MCF 10A (cell line): ENCODE data around the gene ZFP69B. TPM values are rescaled to one million over a fixed set of nuclear protein-coding genes. Genes with fewer than 3 reads are reported as not detected.

ENCODE experiments used
- BruUV-seq: library from RNA; stranded (reverse); fragments of 400-500 nt; replicated peaks from 2 replicates; lab custom pipeline; 2021; lab: Mats Ljungman, UMichigan
- CTCF ChIA-PET: fragments of 300-600 bp; sonication (Branson Sonifier 250); formaldehyde crosslinking; extraction: SDS; loops from one replicate; lab custom pipeline; 2021; ENCODE audit warnings: antibody characterized with exemption, inconsistent platforms; lab: Yijun Ruan, JAX
- POLR2A ChIA-PET: fragments of 300-600, 350-650 bp; sonication (Branson Sonifier 250); formaldehyde crosslinking; extraction: SDS; loops from one replicate; lab custom pipeline; 2020; ENCODE audit warnings: antibody characterized with exemption, inconsistent platforms; lab: Yijun Ruan, JAX
- DNase-seq: peaks from one replicate; pipeline ENCODE4 v3.0.0-alpha.2; 2018; ENCODE audit not compliant: unreplicated experiment
- H3K27ac Mint-ChIP-seq: one replicate; pipeline ENCODE4 v1.8.0; 2022; ENCODE audit warnings: mild to moderate bottlenecking, low read depth, mixed read lengths; ENCODE audit not compliant: unreplicated experiment
- H3K27me3 Mint-ChIP-seq: one replicate; pipeline ENCODE4 v1.8.0; 2022; ENCODE audit warnings: mixed read lengths; ENCODE audit not compliant: insufficient read depth, unreplicated experiment
- H3K36me3 Mint-ChIP-seq: one replicate; pipeline ENCODE4 v1.8.0; 2022; ENCODE audit warnings: mild to moderate bottlenecking, moderate library complexity, mixed read lengths; ENCODE audit not compliant: insufficient read depth, unreplicated experiment
- H3K4me1 Mint-ChIP-seq: one replicate; pipeline ENCODE4 v1.8.0; 2022; ENCODE audit warnings: mixed read lengths; ENCODE audit not compliant: insufficient read depth, unreplicated experiment
- H3K4me3 Mint-ChIP-seq: one replicate; pipeline ENCODE4 v1.8.0; 2022; ENCODE audit warnings: mild to moderate bottlenecking, moderate library complexity, mixed read lengths; ENCODE audit not compliant: unreplicated experiment
- H3K9me3 Mint-ChIP-seq: one replicate; pipeline ENCODE4 v1.8.0; 2022; ENCODE audit warnings: mixed read lengths; ENCODE audit not compliant: unreplicated experiment
- CTCF ChIP-seq: fragments of 200-600 bp; IDR thresholded peaks from one replicate; pipeline ENCODE4 v1.8.0; 2022; ENCODE audit warnings: antibody characterized with exemption, mild to moderate bottlenecking; ENCODE audit not compliant: unreplicated experiment
- intact Hi-C: fragments of 100-400 bp; cut with micrococcal nuclease; formaldehyde crosslinking; loops from 2 replicates; pipeline ENCODE4 v1.14.1; 2022
- total RNA-seq: library from RNA; stranded (reverse); gene quantifications from 2 replicates; pipeline ENCODE4 v1.2.3, GENCODE V29; 2022

ZFP69B gene
- total RNA-seq, 1 experiment from 2014 or later: 8.9 TPM

- peaks cover 12% of the 10 kb centered on the region for H3K4me1 Mint-ChIP-seq
- TSS peak; percentile 55 for BruUV-seq
- no peak for TF ChIP-seq CTCF
- POLR2A ChIA-PET: interaction anchor here (0.6 to 2.1 kb wide), 20 partner anchors 9 to 411 kb away, joined by 3 to 9 read pairs (median 4); partner anchors contain the start of genes NFYC, SMAP2, ZFP69 and ZNF684
- peaks cover 15% of the 10 kb centered on the region for H3K36me3 Mint-ChIP-seq
- H3K9me3 Mint-ChIP-seq: peaks cover 13% of the 10 kb centered on the region
- peak overlapping the region; percentile 79 for H3K4me3 Mint-ChIP-seq
- intact Hi-C loops: no loop called here
- peak; percentile 52 for DNase-seq
- CTCF ChIA-PET: interaction anchor here (0.5 to 0.7 kb wide), 5 partner anchors 8 to 1950 kb away, joined by 3 to 8 read pairs (median 3); no protein-coding TSS in a partner anchor
- no peaks in the 10 kb centered on the region for H3K27me3 Mint-ChIP-seq
- peak overlapping the region; percentile 90 for H3K27ac Mint-ChIP-seq
These were observed 390 bp downstream of the ZFP69B start for GRCh38 chr1:40450495-40451237.

GRCh38 chr1:40451238-40451585 lies 936 bp downstream of the ZFP69B start:
- Mint-ChIP-seq H3K4me3 (peak overlapping the region; percentile 79), H3K9me3 (peaks cover 10% of the 10 kb centered on the region), H3K27me3 (no peaks in the 10 kb centered on the region), H3K27ac (peak overlapping the region; percentile 90), H3K4me1 (peaks cover 12% of the 10 kb centered on the region), H3K36me3 (peaks cover 15% of the 10 kb centered on the region)
- BruUV-seq: no TSS peak
- ChIA-PET POLR2A (interaction anchor here (0.9 to 2.1 kb wide), 5 partner anchors 76 to 288 kb away, joined by 3 to 7 read pairs (median 6); partner anchors contain the start of gene ZNF684), CTCF (interaction anchor here (0.5 to 0.7 kb wide), 5 partner anchors 16 to 1949 kb away, joined by 3 to 8 read pairs (median 3); no protein-coding TSS in a partner anchor)
- DNase-seq: no peak
- intact Hi-C loops: no loop called here
- no peak for TF ChIP-seq CTCF

GRCh38 chr1:40454873-40455272 lies 4.6 kb downstream of the ZFP69B start:
- H3K36me3 Mint-ChIP-seq: peaks cover 39% of the 10 kb centered on the region
- H3K27me3 Mint-ChIP-seq: no peaks in the 10 kb centered on the region
- H3K4me1 Mint-ChIP-seq: peaks cover 12% of the 10 kb centered on the region
- CTCF ChIA-PET: no interaction called here
- no TSS peak for BruUV-seq
- H3K27ac Mint-ChIP-seq: no peak overlapping the region
- peaks cover 43% of the 10 kb centered on the region for H3K9me3 Mint-ChIP-seq
- DNase-seq: no peak
- POLR2A ChIA-PET: interaction anchor here (0.8 kb wide), 1 partner anchor 16 kb away, joined by 3 read pairs; no protein-coding TSS in a partner anchor
- TF ChIP-seq CTCF: no peak
- intact Hi-C loops: no loop called here
- no peak overlapping the region for H3K4me3 Mint-ChIP-seq

GRCh38 chr1:40462956-40463590 lies 12.8 kb downstream of the ZFP69B start:
- CTCF ChIA-PET: no interaction called here
- no peaks in the 10 kb centered on the region for H3K4me1 Mint-ChIP-seq
- BruUV-seq: no TSS peak
- no peak overlapping the region for H3K4me3 Mint-ChIP-seq
- intact Hi-C loops: no loop called here
- H3K27ac Mint-ChIP-seq: no peak overlapping the region
- H3K27me3 Mint-ChIP-seq: no peaks in the 10 kb centered on the region
- POLR2A ChIA-PET: interaction anchor here (0.7 kb wide), 1 partner anchor 52 kb away, joined by 3 read pairs; no protein-coding TSS in a partner anchor
- TF ChIP-seq CTCF: no peak
- peaks cover 54% of the 10 kb centered on the region for H3K9me3 Mint-ChIP-seq
- peaks cover 33% of the 10 kb centered on the region for H3K36me3 Mint-ChIP-seq
- DNase-seq: no peak
